Purkinje cell (primary cell): Measurements from ENCODE around the gene CCDC57. TPM values are rescaled to one million over a fixed set of nuclear protein-coding genes. Genes with fewer than 3 reads are reported as not detected.

ENCODE experiments used
- polyA plus RNA-seq: library from polyadenylated mRNA; unstranded; fragments of >200 nt; fragmentation: Nextera tagmentation; gene quantifications from 2 replicates; pipeline ENCODE4 v1.2.1, GENCODE V29; 2014

Gene CCDC57
- 2.7 and 4.0 TPM in 2 replicates for polyA plus RNA-seq

GRCh38 chr17:82212331-82213250, at the start of gene CCDC57:
CCDC57 (minus strand) TSS chr17:82212842; CDS start chr17:82201944, 10,898 bp downstream.

GRCh38 chr17:82228842-82229697, 16.4 kb upstream of the CCDC57 start, which contains the start of gene SLC16A3:
SLC16A3 (plus strand) TSS chr17:82229042; CDS start chr17:82236009, 6,967 bp downstream.

GRCh38 chr17:82098169-82098938, 114.3 kb downstream of the CCDC57 start, which contains the start of gene FASN:
FASN (minus strand) TSS chr17:82098236; CDS start chr17:82096445, 1,791 bp downstream.

GRCh38 chr17:82065638-82066303, 146.9 kb downstream of the CCDC57 start, which contains the start of gene DUS1L:
DUS1L (minus strand) TSS chr17:82065804; CDS start chr17:82065059, 745 bp downstream.

GRCh38 chr17:82051776-82052637, 160.6 kb downstream of the CCDC57 start, which contains the start of the genes GPS1 and RFNG:
GPS1 (plus strand) TSS chr17:82051898; CDS start chr17:82051932, 34 bp downstream.
RFNG (minus strand) TSS chr17:82051811; CDS start chr17:82051766, 45 bp downstream.

Other genes starting within 250 kb of the CCDC57 start
- gene ASPSCR1, start 235.2 kb downstream of the CCDC57 start, polyA plus RNA-seq: 1.0 and 6.4 TPM in 2 replicates
- 33.3 and 49.2 TPM in 2 replicates for gene CENPX, start 190.0 kb downstream of the CCDC57 start, polyA plus RNA-seq
- not detected in 2 replicates for gene LRRC45, start 189.5 kb downstream of the CCDC57 start, polyA plus RNA-seq
- gene RAC3, start 181.2 kb downstream of the CCDC57 start, polyA plus RNA-seq: not detected in 2 replicates
- 74.0 and 147 TPM in 2 replicates for gene DCXR, start 175.1 kb downstream of the CCDC57 start, polyA plus RNA-seq
- gene RFNG, start 161.0 kb downstream of the CCDC57 start, polyA plus RNA-seq: 1.4 and 2.1 TPM in 2 replicates
- gene GPS1, start 160.9 kb downstream of the CCDC57 start, polyA plus RNA-seq: 29.3 and 31.1 TPM in 2 replicates
- gene DUS1L, start 147.0 kb downstream of the CCDC57 start, polyA plus RNA-seq: 11.3 and 13.6 TPM in 2 replicates
- gene FASN, start 114.6 kb downstream of the CCDC57 start, polyA plus RNA-seq: 0.54 and 0.66 TPM in 2 replicates
- 0.31 TPM in 1 of 2 replicates, not detected in the other for gene SLC16A3, start 16.2 kb upstream of the CCDC57 start, polyA plus RNA-seq
- 12.2 and 17.3 TPM in 2 replicates for gene CSNK1D, start 60.9 kb upstream of the CCDC57 start, polyA plus RNA-seq
- gene CD7, start 104.8 kb upstream of the CCDC57 start, polyA plus RNA-seq: not detected in 2 replicates
- gene SECTM1, start 120.9 kb upstream of the CCDC57 start, polyA plus RNA-seq: not detected in 2 replicates
- not detected in 2 replicates for gene TEX19, start 146.4 kb upstream of the CCDC57 start, polyA plus RNA-seq
- not detected in 2 replicates for gene UTS2R, start 158.9 kb upstream of the CCDC57 start, polyA plus RNA-seq
- 2.0 and 3.7 TPM in 2 replicates for gene HEXD, start 205.5 kb upstream of the CCDC57 start, polyA plus RNA-seq
- gene OGFOD3, start 205.7 kb upstream of the CCDC57 start, polyA plus RNA-seq: 0.36 and 7.6 TPM in 2 replicates
- 4.6 and 7.0 TPM in 2 replicates for gene CYBC1, start 237.9 kb upstream of the CCDC57 start, polyA plus RNA-seq
- gene NARF, start 245.9 kb upstream of the CCDC57 start, polyA plus RNA-seq: 42.2 and 47.7 TPM in 2 replicates